SJSA1 (cell line): Measurements from ENCODE around the gene RASGRP4. TPM values are rescaled to one million over a fixed set of nuclear protein-coding genes. Genes with fewer than 3 reads are reported as not detected.

Source experiments
- DNase-seq, 2 experiments: peaks; one replicate each; pipeline ENCODE4 v3.0.0-alpha.2; 2015 to 2020; ENCODE audit warnings: low spot score in 2 of 2, low read depth in 1 of 2
- H3K27ac ChIP-seq: fragments of 250-450 bp; sonication (Bioruptor Pico); 2 replicates; pipeline ENCODE4 v1.5.1; 2020; ENCODE audit warnings: mild to moderate bottlenecking, moderate library complexity
- H3K27me3 ChIP-seq: fragments of 250-450 bp; sonication (Bioruptor Pico); replicated peaks from 2 replicates; pipeline ENCODE4 v1.5.1; 2020; ENCODE audit warnings: mild to moderate bottlenecking, moderate library complexity
- H3K36me3 ChIP-seq: fragments of 250-450 bp; sonication (Bioruptor Pico); 2 replicates; pipeline ENCODE4 v1.5.1; 2020; ENCODE audit warnings: mild to moderate bottlenecking
- H3K4me1 ChIP-seq: fragments of 250-450 bp; sonication (Bioruptor Pico); replicated peaks from 2 replicates; pipeline ENCODE4 v1.6.1; 2021; ENCODE audit warnings: mild to moderate bottlenecking
- H3K4me3 ChIP-seq: fragments of 250-450 bp; sonication (Bioruptor Pico); 2 replicates; pipeline ENCODE4 v1.5.1; 2020; ENCODE audit warnings: mild to moderate bottlenecking
- H3K9me3 ChIP-seq: fragments of 250-450 bp; sonication (Bioruptor Pico); replicated peaks from 2 replicates; pipeline ENCODE4 v1.5.1; 2020; ENCODE audit warnings: mild to moderate bottlenecking
- total RNA-seq: library from RNA; depleted of rRNA; stranded (reverse); fragments of >200 nt; shearing (Covaris generic); gene quantifications from 2 replicates; pipeline ENCODE4 v1.2.3, GENCODE V29; 2014

Gene RASGRP4
- total RNA-seq, 1 experiment from 2014 or later = not detected

DNA sequence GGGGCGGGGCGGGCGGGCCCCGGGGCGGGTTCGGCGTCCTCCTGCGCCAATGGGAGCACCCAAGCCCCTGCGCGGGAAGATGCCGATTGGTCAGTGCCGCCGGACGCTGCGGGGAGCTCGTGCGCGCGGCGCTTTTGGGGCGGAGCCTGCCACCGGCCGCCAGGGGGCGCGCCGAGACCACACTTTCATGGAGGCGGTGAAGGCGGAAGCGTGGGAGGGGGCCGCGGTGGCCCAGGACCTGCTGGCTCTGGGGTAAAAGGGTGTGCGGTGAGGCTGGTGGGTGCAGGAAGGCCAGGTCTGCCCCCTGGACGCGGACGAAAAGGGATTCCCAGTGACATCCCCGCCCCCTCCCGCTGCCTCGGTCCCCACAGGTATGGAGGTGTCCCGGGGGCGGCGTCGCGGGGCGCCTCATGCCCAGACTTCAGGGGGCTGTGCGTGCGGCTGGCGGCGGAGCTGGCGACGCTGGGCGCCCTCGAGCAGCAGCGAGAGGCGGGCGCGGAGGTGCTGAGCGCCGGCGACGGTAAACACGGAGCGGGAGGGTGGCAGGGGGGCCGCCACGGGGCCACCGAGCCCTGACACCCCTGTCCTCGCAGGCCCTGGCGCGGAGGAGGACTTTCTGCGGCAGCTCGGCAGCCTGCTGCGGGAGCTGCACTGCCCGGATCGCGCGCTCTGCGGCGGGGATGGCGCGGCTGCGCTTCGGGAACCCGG lies 22.9 kb downstream of the RASGRP4 start, which contains the start of gene FAM98C:
FAM98C (plus strand) TSS at position 127 of the 708 bp plus-strand sequence; CDS start at position 188, 61 bp downstream.
- H3K4me1 ChIP-seq = 0 out of 2 replicates have a peak, but pooled peaks cover 3% of the 10 kb centered on the region
- H3K27ac ChIP-seq = peak within 1 kb of the TSS; percentile 24
- H3K9me3 ChIP-seq = no peaks in the 10 kb centered on the region
- no peaks in the 10 kb centered on the region for H3K27me3 ChIP-seq
- peak within 1 kb of the TSS; percentile 86 for H3K4me3 ChIP-seq
- peaks cover 6% of the 10 kb centered on the region; the same call in 1 of the 2 replicates for H3K36me3 ChIP-seq
- DNase-seq = peak; percentile 96 to 97

DNA sequence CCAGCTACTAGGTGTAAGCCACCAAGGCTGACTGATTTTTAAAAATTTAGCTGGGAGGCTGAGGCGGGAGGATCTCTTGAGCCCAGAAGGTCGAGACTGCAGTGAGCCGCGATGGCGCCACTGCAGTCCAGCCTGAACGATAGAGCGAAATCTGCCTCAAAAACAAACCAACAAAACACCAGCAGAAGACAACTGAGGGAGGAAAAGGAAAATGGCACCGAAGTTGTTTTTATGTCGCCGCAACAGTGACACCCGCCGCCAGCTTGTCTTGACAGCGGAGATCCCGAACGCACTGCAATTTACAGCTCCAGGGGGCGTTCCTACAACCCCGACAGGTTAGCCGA lies 23.4 kb downstream of the RASGRP4 start:
- H3K36me3 ChIP-seq = peaks cover 6% of the 10 kb centered on the region; the same call in 1 of the 2 replicates
- H3K4me1 ChIP-seq = 0 out of 2 replicates have a peak, but pooled peaks cover 3% of the 10 kb centered on the region
- peak overlapping the region; percentile 86 for H3K4me3 ChIP-seq
- no peaks in the 10 kb centered on the region for H3K27me3 ChIP-seq
- DNase-seq = no peak
- H3K27ac ChIP-seq = no peak overlapping the region
- no peaks in the 10 kb centered on the region for H3K9me3 ChIP-seq

GRCh38 chr19:38401148-38401547 lies 24.9 kb downstream of the RASGRP4 start:
- no peak for DNase-seq
- Histone ChIP-seq H3K27me3 (no peaks in the 10 kb centered on the region), H3K4me3 (no peak overlapping the region), H3K36me3 (peaks cover 7% of the 10 kb centered on the region; the same call in 1 of the 2 replicates), H3K27ac (no peak overlapping the region), H3K9me3 (no peaks in the 10 kb centered on the region), H3K4me1 (0 out of 2 replicates have a peak, but pooled peaks cover 3% of the 10 kb centered on the region)

DNA sequence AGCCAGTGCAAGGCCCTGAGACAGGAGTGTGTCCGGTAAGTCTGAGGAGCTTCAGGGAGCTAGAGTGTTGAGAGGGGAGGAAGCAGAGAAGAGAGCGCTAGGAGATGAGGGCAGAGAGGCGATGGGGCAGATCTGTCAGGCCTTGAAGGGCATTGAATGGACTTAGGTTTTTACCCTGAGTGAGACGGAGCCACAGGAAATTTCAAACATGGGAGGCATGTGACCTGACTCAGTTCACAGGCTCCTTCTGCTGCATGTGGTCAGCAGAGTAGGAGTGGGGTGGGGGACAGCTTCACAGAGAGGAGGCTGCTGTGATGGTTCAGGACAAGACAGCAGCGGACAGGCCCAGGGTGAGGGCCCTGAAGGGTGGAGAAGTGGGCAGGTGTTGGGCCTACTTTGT lies 25.7 kb downstream of the RASGRP4 start:
- Histone ChIP-seq H3K4me3 (no peak overlapping the region), H3K27ac (no peak overlapping the region), H3K36me3 (peaks cover 9% of the 10 kb centered on the region; the same call in 1 of the 2 replicates), H3K4me1 (0 out of 2 replicates have a peak, but pooled peaks cover 3% of the 10 kb centered on the region), H3K9me3 (no peaks in the 10 kb centered on the region), H3K27me3 (no peaks in the 10 kb centered on the region)
- DNase-seq = no peak

GRCh38 chr19:38399537-38399936 lies 26.5 kb downstream of the RASGRP4 start:
- no peak overlapping the region for H3K27ac ChIP-seq
- DNase-seq = no peak

GRCh38 chr19:38399081-38399480 lies 26.9 kb downstream of the RASGRP4 start:
- no peak overlapping the region for H3K4me3 ChIP-seq
- no peaks in the 10 kb centered on the region for H3K9me3 ChIP-seq
- DNase-seq = no peak
- no peaks in the 10 kb centered on the region for H3K27me3 ChIP-seq
- peaks cover 16% of the 10 kb centered on the region for H3K36me3 ChIP-seq
- H3K27ac ChIP-seq = no peak overlapping the region
- 0 out of 2 replicates have a peak, but pooled peaks cover 3% of the 10 kb centered on the region for H3K4me1 ChIP-seq

More at GRCh38 chr19:38399537-38399936, 26.5 kb downstream of the RASGRP4 start:
- H3K27me3 ChIP-seq = no peaks in the 10 kb centered on the region
- peaks cover 12% of the 10 kb centered on the region for H3K36me3 ChIP-seq
- no peaks in the 10 kb centered on the region for H3K9me3 ChIP-seq
- H3K4me3 ChIP-seq = no peak overlapping the region
- 0 out of 2 replicates have a peak, but pooled peaks cover 3% of the 10 kb centered on the region for H3K4me1 ChIP-seq

- Histone ChIP-seq H3K9me3 (no peaks in the 10 kb centered on the region), H3K36me3 (peaks cover 26% of the 10 kb centered on the region), H3K4me3 (no peak overlapping the region), H3K27ac (no peak overlapping the region), H3K27me3 (no peaks in the 10 kb centered on the region), H3K4me1 (peaks cover 3% of the 10 kb centered on the region; the same call in 1 of the 2 replicates)
- DNase-seq = no peak
These were observed 30.5 kb downstream of the RASGRP4 start for GRCh38 chr19:38395381-38396114.

DNA sequence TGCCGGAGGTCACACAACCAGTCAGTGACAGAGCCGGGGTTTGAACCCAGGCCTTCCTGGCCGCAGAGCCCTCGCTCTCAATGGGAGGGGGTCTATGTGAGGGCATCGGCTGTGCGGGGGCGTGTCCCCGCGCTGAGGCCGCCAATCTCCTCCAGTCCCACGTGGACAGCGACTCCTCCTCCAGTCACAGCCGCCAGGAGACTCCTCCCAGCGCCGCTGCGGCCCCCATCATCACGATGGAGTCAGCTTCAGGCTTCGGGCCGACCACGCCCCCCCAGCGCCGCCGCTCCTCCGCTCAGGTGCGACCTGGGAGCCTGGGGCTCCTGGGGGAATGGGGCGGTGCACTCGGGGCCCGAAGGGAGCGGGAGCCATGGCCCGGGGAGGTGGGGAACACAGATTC lies 31.5 kb downstream of the RASGRP4 start:
- Histone ChIP-seq H3K27ac (no peak overlapping the region), H3K4me3 (no peak overlapping the region), H3K36me3 (peaks cover 26% of the 10 kb centered on the region), H3K9me3 (no peaks in the 10 kb centered on the region), H3K4me1 (peaks cover 7% of the 10 kb centered on the region), H3K27me3 (no peaks in the 10 kb centered on the region)
- DNase-seq = no peak

DNA sequence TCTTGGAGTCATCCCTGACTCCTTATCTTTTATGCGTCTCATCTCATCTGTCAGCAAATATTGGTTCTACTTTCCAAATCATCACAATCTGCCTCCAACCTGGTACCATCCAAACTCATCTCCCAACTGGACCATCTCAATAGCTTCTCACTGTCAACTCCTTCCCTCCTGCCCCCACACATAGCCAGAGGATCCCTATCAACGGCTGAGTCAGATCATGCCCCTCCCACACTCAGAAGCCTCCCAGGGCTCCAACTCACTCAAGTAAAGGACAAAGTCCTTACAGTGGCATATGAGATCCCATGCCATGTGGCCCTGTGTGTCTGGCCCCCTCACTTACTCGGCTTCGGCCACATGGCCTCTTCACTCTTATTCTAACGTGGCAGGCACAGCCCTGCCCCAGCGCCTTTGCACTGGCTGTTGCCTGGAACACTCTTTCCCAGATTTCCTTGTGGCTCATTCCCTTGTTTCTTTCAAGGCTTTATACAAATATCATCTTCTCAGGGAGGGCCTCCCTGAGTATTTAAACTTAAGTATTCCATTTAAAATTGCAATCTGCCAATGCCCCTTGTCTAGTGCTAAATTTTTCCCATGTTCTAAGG lies 33.2 kb downstream of the RASGRP4 start:
- Histone ChIP-seq H3K36me3 (peaks cover 28% of the 10 kb centered on the region), H3K9me3 (no peaks in the 10 kb centered on the region), H3K4me1 (peaks cover 19% of the 10 kb centered on the region), H3K27ac (no peak overlapping the region), H3K4me3 (no peak overlapping the region), H3K27me3 (no peaks in the 10 kb centered on the region)
- DNase-seq = no peak

GRCh38 chr19:38391911-38392464 lies 34.0 kb downstream of the RASGRP4 start:
- Histone ChIP-seq H3K36me3 (peaks cover 28% of the 10 kb centered on the region), H3K4me3 (no peak overlapping the region), H3K27me3 (no peaks in the 10 kb centered on the region), H3K9me3 (no peaks in the 10 kb centered on the region), H3K4me1 (peaks cover 19% of the 10 kb centered on the region), H3K27ac (no peak overlapping the region)
- no peak for DNase-seq

DNA sequence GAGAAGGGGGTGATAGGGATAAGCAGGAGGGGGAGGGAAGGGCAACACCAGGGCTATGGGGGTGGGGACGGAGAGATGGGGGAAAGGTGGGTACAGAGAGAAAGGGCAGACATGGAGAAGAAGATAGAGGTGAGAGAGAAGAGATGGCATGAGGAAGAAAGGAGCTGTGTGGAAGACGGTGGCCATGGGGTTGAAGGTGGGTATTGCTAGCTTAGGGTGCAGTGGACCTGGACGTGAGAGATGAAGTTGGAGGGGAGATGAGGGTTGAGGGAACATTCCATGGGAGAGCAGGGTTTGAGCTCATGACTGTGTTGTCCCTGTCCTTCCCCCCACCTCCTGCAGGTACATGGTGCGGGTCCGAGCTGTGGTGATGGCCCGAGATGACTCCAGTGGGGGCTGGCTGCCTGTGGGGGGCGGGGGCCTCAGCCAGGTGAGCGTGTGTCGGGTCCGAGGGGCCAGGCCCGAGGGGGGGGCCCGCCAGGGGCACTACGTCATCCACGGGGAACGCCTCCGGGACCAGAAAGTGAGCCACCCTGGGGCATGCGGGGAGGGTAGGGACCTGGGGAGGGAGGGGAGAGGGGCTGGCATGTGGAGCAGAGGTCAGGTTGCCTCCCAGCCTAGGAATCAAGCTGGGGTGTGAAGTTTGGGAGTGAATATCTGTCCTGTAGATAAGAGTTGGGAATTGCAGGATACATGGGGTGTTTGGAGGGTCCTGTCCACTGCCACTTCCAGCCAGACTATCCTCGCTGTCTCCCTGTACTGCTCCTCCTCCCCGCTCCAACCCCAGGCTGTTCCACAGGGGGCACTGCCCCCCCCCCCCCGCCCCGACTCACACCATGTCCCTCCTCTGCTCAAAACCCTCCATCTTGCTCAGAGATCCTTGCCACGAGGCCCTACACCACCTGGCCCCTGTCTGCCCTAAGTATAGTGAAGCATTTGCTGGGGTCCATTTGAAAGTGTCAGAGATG lies 35.8 kb downstream of the RASGRP4 start:
- Histone ChIP-seq H3K4me3 (no peak overlapping the region), H3K27ac (peak overlapping the region; percentile 59; the same call in 1 of the 2 replicates), H3K9me3 (no peaks in the 10 kb centered on the region; the same call in 1 of the 2 replicates), H3K4me1 (peaks cover 19% of the 10 kb centered on the region), H3K27me3 (no peaks in the 10 kb centered on the region), H3K36me3 (peaks cover 42% of the 10 kb centered on the region)
- DNase-seq = no peak

- Histone ChIP-seq H3K27ac (peak overlapping the region; percentile 59), H3K4me3 (peak overlapping the region; percentile 51), H3K36me3 (peaks cover 43% of the 10 kb centered on the region), H3K4me1 (peaks cover 19% of the 10 kb centered on the region), H3K9me3 (no peaks in the 10 kb centered on the region; the same call in 1 of the 2 replicates), H3K27me3 (no peaks in the 10 kb centered on the region)
- peak; percentile 60 to 80 for DNase-seq
These were observed 36.7 kb downstream of the RASGRP4 start for GRCh38 chr19:38389101-38389925.
